ENCODE data around the gene STK39.

The STK39 gene

DNA sequence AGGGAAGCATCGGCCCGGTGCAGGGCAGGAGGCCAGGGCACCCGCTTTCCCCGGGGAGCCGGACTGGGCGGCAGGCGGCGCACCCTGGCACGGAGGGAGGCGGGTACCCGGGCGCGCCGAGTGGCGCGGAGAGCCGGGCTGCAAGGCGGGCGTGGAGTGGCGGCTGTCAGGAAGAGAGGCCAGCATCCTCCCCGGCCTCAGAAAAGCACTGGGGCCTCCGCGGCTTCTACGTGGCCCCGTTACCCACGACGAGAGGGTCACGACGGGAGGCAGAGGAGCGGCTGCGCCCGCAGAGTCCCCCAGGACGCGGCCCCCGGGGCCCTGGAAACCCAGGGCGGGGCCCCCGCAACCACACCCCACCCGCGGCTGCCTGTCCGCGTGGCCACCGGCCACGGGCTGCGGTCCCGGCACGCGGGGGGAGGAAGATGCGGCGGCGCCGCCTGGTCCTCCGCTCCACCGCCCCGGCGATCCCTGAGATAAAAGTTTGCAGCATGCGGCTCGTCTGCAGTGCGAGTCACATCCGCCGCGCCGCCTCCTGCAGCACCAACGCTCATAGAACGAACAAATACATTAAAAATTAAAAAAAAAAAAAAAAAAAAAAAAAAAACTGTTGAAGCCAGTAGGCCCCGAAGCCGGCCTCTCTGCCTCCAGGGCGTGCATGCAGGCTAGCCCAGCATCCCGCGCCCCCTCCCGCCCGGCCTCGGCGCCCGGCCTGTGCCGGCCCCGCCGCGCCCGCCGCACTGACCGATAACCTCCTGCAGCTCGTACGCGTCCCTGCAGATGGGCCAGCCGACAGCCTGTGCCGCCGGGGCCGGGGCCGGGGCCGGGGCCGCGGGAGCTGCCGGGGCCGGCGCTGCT lies 683 bp downstream of the STK39 start:
- Histone ChIP-seq H3K79me2 (ENCODE audit: insufficient read depth, low read length) (peaks cover 29% of the 10 kb centered on the region), H3K9ac (ENCODE audit: low read depth, low read length) (peak overlapping the region; percentile 80), H4K20me1 (ENCODE audit: insufficient read depth, low read length) (peaks cover 17% of the 10 kb centered on the region), H3K36me3 (ENCODE audit: insufficient read depth, low read length) (no peaks in the 10 kb centered on the region), H2AFZ (ENCODE audit: low read depth, low read length) (peak overlapping the region; percentile 81), H3K4me3 (ENCODE audit: low read depth in 1 of 2, low read length in 2 of 2) (peak overlapping the region; percentile 67 to 75), H3K4me2 (ENCODE audit: insufficient read depth, low read length) (peak overlapping the region; percentile 85), H3K9me3 (ENCODE audit: insufficient read depth, low read length, severe bottlenecking) (no peaks in the 10 kb centered on the region), H3K27me3 (ENCODE audit: insufficient read depth, low read length, poor library complexity) (peaks cover 3% of the 10 kb centered on the region), H3K27ac (ENCODE audit: low read length) (peak overlapping the region; percentile 38), H3K4me1 (ENCODE audit: insufficient read depth, low read length) (peaks cover 38% of the 10 kb centered on the region)
- TF ChIP-seq, protein P1, sequence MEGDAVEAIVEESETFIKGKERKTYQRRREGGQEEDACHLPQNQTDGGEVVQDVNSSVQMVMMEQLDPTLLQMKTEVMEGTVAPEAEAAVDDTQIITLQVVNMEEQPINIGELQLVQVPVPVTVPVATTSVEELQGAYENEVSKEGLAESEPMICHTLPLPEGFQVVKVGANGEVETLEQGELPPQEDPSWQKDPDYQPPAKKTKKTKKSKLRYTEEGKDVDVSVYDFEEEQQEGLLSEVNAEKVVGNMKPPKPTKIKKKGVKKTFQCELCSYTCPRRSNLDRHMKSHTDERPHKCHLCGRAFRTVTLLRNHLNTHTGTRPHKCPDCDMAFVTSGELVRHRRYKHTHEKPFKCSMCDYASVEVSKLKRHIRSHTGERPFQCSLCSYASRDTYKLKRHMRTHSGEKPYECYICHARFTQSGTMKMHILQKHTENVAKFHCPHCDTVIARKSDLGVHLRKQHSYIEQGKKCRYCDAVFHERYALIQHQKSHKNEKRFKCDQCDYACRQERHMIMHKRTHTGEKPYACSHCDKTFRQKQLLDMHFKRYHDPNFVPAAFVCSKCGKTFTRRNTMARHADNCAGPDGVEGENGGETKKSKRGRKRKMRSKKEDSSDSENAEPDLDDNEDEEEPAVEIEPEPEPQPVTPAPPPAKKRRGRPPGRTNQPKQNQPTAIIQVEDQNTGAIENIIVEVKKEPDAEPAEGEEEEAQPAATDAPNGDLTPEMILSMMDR (IDR thresholded peaks at IDR 0.05; ENCODE audit: borderline replicate concordance, extremely low read depth, low read length, poor library complexity, severe bottlenecking), result peak; percentile 52
- TF ChIP-seq EZH2 (IDR thresholded peaks at IDR 0.05; ENCODE audit: borderline replicate concordance, low read depth, low read length, severe bottlenecking), result no peak
- ATAC-seq (ENCODE audit: insufficient read depth, low read depth), result peak; percentile 64
- peak; percentile 77 for DNase-seq

DNA sequence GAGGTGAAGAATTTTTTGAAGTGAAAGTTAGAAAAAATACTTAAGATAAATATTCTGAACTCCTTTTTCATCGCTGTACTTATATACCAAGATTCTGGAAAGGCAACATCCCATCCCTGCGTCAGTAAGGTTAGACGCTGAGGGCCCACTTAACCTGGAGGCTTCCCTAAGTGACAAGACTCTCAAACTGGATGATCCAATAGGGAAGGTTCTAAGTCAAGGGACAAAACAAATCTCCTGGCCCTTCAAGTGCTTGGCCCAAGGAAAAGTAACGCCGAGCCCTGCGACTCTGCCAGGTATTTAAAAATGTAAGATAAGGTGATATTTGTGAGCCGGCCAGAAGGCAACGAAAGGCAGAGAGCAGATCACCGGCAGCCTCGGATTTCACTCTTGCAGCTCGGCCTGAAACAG lies 1.3 kb downstream of the STK39 start:
- H3K4me1 ChIP-seq (ENCODE audit: insufficient read depth, low read length), result peaks cover 45% of the 10 kb centered on the region
- peaks cover 36% of the 10 kb centered on the region for H3K79me2 ChIP-seq (ENCODE audit: insufficient read depth, low read length)
- ATAC-seq (ENCODE audit: insufficient read depth, low read depth), result no peak
- peak overlapping the region; percentile 85 for H3K4me2 ChIP-seq (ENCODE audit: insufficient read depth, low read length)
- H3K4me3 ChIP-seq (ENCODE audit: low read depth in 1 of 2, low read length in 2 of 2), result peak overlapping the region; percentile 67 to 75
- H2AFZ ChIP-seq (ENCODE audit: low read depth, low read length), result peak overlapping the region; percentile 81
- no peak for DNase-seq
- peak overlapping the region; percentile 38 for H3K27ac ChIP-seq (ENCODE audit: low read length)
- H3K27me3 ChIP-seq (ENCODE audit: insufficient read depth, low read length, poor library complexity), result peaks cover 3% of the 10 kb centered on the region
- no peaks in the 10 kb centered on the region for H3K9me3 ChIP-seq (ENCODE audit: insufficient read depth, low read length, severe bottlenecking)
- H3K9ac ChIP-seq (ENCODE audit: low read depth, low read length), result peak overlapping the region; percentile 80
- H3K36me3 ChIP-seq (ENCODE audit: insufficient read depth, low read length), result no peaks in the 10 kb centered on the region
- no peak for TF ChIP-seq EZH2 (IDR thresholded peaks at IDR 0.05; ENCODE audit: borderline replicate concordance, low read depth, low read length, severe bottlenecking)
- TF ChIP-seq, protein P1 (IDR thresholded peaks at IDR 0.05; ENCODE audit: borderline replicate concordance, extremely low read depth, low read length, poor library complexity, severe bottlenecking), result no peak
- H4K20me1 ChIP-seq (ENCODE audit: insufficient read depth, low read length), result peaks cover 24% of the 10 kb centered on the region

GRCh38 chr2:168245074-168245825 lies 2.1 kb downstream of the STK39 start:
- Histone ChIP-seq H3K4me1 (ENCODE audit: insufficient read depth, low read length) (peaks cover 53% of the 10 kb centered on the region), H4K20me1 (ENCODE audit: insufficient read depth, low read length) (peaks cover 31% of the 10 kb centered on the region), H3K4me2 (ENCODE audit: insufficient read depth, low read length) (peak overlapping the region; percentile 85), H3K4me3 (ENCODE audit: low read depth in 1 of 2, low read length in 2 of 2) (peak overlapping the region in 1 of 2 experiments; percentile 19; a peak in 1 of 4 replicates), H3K36me3 (ENCODE audit: insufficient read depth, low read length) (no peaks in the 10 kb centered on the region), H3K9ac (ENCODE audit: low read depth, low read length) (no peak overlapping the region), H3K27me3 (ENCODE audit: insufficient read depth, low read length, poor library complexity) (peaks cover 3% of the 10 kb centered on the region), H3K9me3 (ENCODE audit: insufficient read depth, low read length, severe bottlenecking) (no peaks in the 10 kb centered on the region), H2AFZ (ENCODE audit: low read depth, low read length) (no peak overlapping the region), H3K79me2 (ENCODE audit: insufficient read depth, low read length) (peaks cover 42% of the 10 kb centered on the region), H3K27ac (ENCODE audit: low read length) (no peak overlapping the region)
- TF ChIP-seq EZH2 (IDR thresholded peaks at IDR 0.05; ENCODE audit: borderline replicate concordance, low read depth, low read length, severe bottlenecking), result no peak
- ATAC-seq (ENCODE audit: insufficient read depth, low read depth) (no peak), DNase-seq (no peak)
